GM18499 (cell line): Measurements from ENCODE around the gene SLC37A2.

Source experiments
- ATAC-seq: cut with Tn5 transposase; IDR thresholded peaks from one replicate; pipeline ENCODE4 v1.9.1; 2021; ENCODE audit warnings: moderate number of reproducible peaks; ENCODE audit not compliant: insufficient read depth, unreplicated experiment

Gene SLC37A2

GRCh38 chr11:125102510-125102909 is 39.4 kb downstream of the SLC37A2 start:
- ATAC-seq, result no peak

- ATAC-seq, result no peak
These were observed 42.8 kb downstream of the SLC37A2 start for GRCh38 chr11:125105926-125106325.

GRCh38 chr11:125108469-125108868 is 45.4 kb downstream of the SLC37A2 start:
- ATAC-seq, result no peak

GRCh38 chr11:125110506-125110905 is 47.4 kb downstream of the SLC37A2 start:
- no peak for ATAC-seq

GRCh38 chr11:125111001-125111342 is 47.9 kb downstream of the SLC37A2 start:
- ATAC-seq, result no peak

- ATAC-seq, result peak; percentile 97
These were observed 48.5 kb downstream of the SLC37A2 start, which contains the start of gene TMEM218 for GRCh38 chr11:125111343-125112207. Gene TMEM218, minus strand, starts transcription at chr11:125111626. Its CDS starts 9,385 bp downstream, at chr11:125102241.

- no peak for ATAC-seq
These were observed 49.1 kb downstream of the SLC37A2 start for GRCh38 chr11:125112208-125112604.

GRCh38 chr11:125114518-125114917 is 51.4 kb downstream of the SLC37A2 start:
- ATAC-seq, result no peak

GRCh38 chr11:125117429-125117828 is 54.3 kb downstream of the SLC37A2 start:
- no peak for ATAC-seq

GRCh38 chr11:125123194-125123946 is 60.3 kb downstream of the SLC37A2 start:
- ATAC-seq, result no peak

GRCh38 chr11:125123947-125124617 is 61.0 kb downstream of the SLC37A2 start:
- ATAC-seq, result no peak

- ATAC-seq, result no peak
These were observed 61.5 kb downstream of the SLC37A2 start for GRCh38 chr11:125124618-125124992.

- ATAC-seq, result no peak
These were observed 65.3 kb downstream of the SLC37A2 start for GRCh38 chr11:125128450-125128849.

- no peak for ATAC-seq
These were observed 66.3 kb downstream of the SLC37A2 start for GRCh38 chr11:125129316-125129993.

GRCh38 chr11:125132071-125132470 is 69.0 kb downstream of the SLC37A2 start:
- no peak for ATAC-seq

GRCh38 chr11:125132596-125132995 is 69.5 kb downstream of the SLC37A2 start:
- ATAC-seq, result no peak

- no peak for ATAC-seq
These were observed 72.9 kb downstream of the SLC37A2 start for GRCh38 chr11:125136001-125136400.

- no peak for ATAC-seq
These were observed 75.9 kb downstream of the SLC37A2 start for GRCh38 chr11:125138966-125139365.

- ATAC-seq, result no peak
These were observed 76.7 kb downstream of the SLC37A2 start for GRCh38 chr11:125139778-125140177.
